GM12801 (cell line): ENCODE results near the gene PWWP2B.

Experiments
- CTCF ChIP-seq: IDR thresholded peaks from one replicate; pipeline ENCODE4 v1.5.1; 2011; ENCODE audit warnings: control low read depth; ENCODE audit not compliant: insufficient read length; ENCODE audit errors: extremely low read depth

The PWWP2B gene

GRCh38 chr10:132404911-132405462 is 8.0 kb downstream of the PWWP2B start:
- no peak for TF ChIP-seq CTCF

- TF ChIP-seq CTCF, result no peak
These were observed 8.5 kb downstream of the PWWP2B start for GRCh38 chr10:132405463-132405991.

- no peak for TF ChIP-seq CTCF
These were observed 9.2 kb downstream of the PWWP2B start for GRCh38 chr10:132406181-132406580.

- TF ChIP-seq CTCF, result no peak
These were observed 9.8 kb downstream of the PWWP2B start for GRCh38 chr10:132406750-132407149.

DNA sequence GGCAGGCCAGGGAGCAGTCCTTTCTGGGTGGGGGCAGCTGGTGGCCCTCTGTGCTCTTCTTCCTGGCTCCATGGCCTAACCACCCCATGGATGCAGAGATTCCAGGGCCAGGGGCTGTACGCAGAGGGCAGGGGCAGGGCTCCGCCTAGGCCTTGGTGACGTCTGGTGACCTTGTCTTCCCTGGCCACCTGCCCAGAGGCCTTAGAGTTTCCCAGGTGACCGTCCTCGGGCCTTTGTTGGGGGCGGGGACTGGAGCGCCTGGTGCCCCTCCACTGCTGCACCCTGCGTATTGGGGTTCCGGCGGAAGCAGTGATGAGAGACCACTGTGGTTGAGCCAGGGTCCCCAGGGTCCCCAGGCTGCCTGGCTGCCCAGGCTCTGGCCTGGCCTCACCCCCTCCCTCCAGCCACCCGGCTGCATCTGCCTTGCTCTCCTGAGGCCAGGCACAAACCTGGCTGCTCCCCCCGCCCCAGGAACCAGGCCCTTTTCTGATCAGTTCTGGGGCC is 10.3 kb downstream of the PWWP2B start:
- TF ChIP-seq CTCF, result no peak

GRCh38 chr10:132407846-132408278 is 10.9 kb downstream of the PWWP2B start:
- TF ChIP-seq CTCF, result no peak

DNA sequence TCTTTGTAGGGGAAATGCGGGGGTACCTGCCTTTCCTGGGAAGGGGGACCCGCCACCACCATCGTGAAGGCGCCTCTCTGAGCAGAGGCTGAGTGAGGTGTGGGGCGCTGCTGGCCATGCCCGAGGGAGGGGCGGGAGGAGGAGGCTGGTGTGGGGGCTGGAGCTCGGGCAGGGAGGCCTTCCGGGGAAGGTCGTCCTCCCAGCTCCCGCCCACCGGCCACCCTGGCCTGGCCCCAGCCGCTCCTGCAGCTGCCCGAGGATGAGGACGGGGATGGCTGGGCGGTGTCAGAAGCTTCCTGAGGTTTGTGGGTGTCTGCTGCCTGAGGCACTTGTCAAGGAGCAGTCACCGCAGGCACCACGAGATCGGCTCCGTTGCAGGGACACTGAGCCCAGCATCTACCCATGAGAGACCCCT is 11.4 kb downstream of the PWWP2B start:
- no peak for TF ChIP-seq CTCF
